GM18502 (cell line): ENCODE data around the gene TPPP3.
"Not testable (repeated sequence)": the region's sequence is repeated elsewhere in the genome, so short reads cannot be mapped to it uniquely, and the experiment has no call there.

ENCODE experiments used
- ATAC-seq: cut with Tn5 transposase; IDR thresholded peaks from one replicate; pipeline ENCODE4 v1.9.1; 2021; ENCODE audit warnings: mild to moderate bottlenecking; ENCODE audit not compliant: unreplicated experiment, poor library complexity

TPPP3 gene

GRCh38 chr16:67392301-67393059 lies 818 bp downstream of the TPPP3 start:
- no peak for ATAC-seq

- ATAC-seq: no peak
Measured at GRCh38 chr16:67391424-67392300, 1.6 kb downstream of the TPPP3 start.

GRCh38 chr16:67390816-67391423 lies 2.4 kb downstream of the TPPP3 start:
- ATAC-seq: no peak

GRCh38 chr16:67389911-67390815 lies 3.1 kb downstream of the TPPP3 start:
- no peak for ATAC-seq

GRCh38 chr16:67388591-67388990 lies 4.7 kb downstream of the TPPP3 start:
- ATAC-seq: no peak

- no peak for ATAC-seq
Measured at GRCh38 chr16:67388191-67388590, 5.1 kb downstream of the TPPP3 start.

GRCh38 chr16:67387479-67388079 lies 5.7 kb downstream of the TPPP3 start:
- no peak for ATAC-seq

- no peak for ATAC-seq
Measured at GRCh38 chr16:67386861-67387455, 6.3 kb downstream of the TPPP3 start.

GRCh38 chr16:67384778-67385510 lies 8.4 kb downstream of the TPPP3 start:
- ATAC-seq: no peak

- no peak for ATAC-seq
Measured at GRCh38 chr16:67383284-67383683, 10.0 kb downstream of the TPPP3 start.

- ATAC-seq: no peak
Measured at GRCh38 chr16:67378642-67379041, 14.7 kb downstream of the TPPP3 start.

GRCh38 chr16:67376012-67376411 lies 17.3 kb downstream of the TPPP3 start:
- ATAC-seq: not testable (repeated sequence)

GRCh38 chr16:67372664-67373063 lies 20.6 kb downstream of the TPPP3 start:
- no peak for ATAC-seq

GRCh38 chr16:67370661-67371060 lies 22.6 kb downstream of the TPPP3 start:
- ATAC-seq: no peak

- ATAC-seq: no peak
Measured at GRCh38 chr16:67364600-67365235, 28.6 kb downstream of the TPPP3 start.

GRCh38 chr16:67361038-67361437 lies 32.3 kb downstream of the TPPP3 start:
- no peak for ATAC-seq

GRCh38 chr16:67359540-67360269 lies 33.6 kb downstream of the TPPP3 start:
- ATAC-seq: not testable (repeated sequence)
